Thyroid gland (tissue), 4 donors: ENCODE data around the gene YARS1. TPM values are rescaled to one million over a fixed set of nuclear protein-coding genes. Genes with fewer than 3 reads are reported as not detected.

Source experiments
- DNase-seq, 2 donors: peaks; one replicate each; pipeline ENCODE4 v3.0.0-alpha.2; 2019
- H3K27ac ChIP-seq, 3 donors: fragments of 200-600 bp; sonication (generic); 1 replicate in 2 of 3; 2 replicates in 1 of 3; pipeline ENCODE4 v1.5.1; 2016 to 2019; ENCODE audit warnings: mild to moderate bottlenecking in 1 of 3, moderate library complexity in 1 of 3
- H3K27me3 ChIP-seq: fragments of 200-600 bp; sonication (generic); one replicate; pipeline ENCODE4 v1.5.1; 2019
- H3K36me3 ChIP-seq, 2 donors: fragments of 200-600 bp; sonication (generic); one replicate each; pipeline ENCODE4 v1.5.1; 2016 to 2019
- H3K4me1 ChIP-seq, 2 donors: fragments of 200-600 bp; sonication (generic); one replicate each; pipeline ENCODE4 v1.5.1; 2017 to 2019
- H3K4me3 ChIP-seq, 3 donors: fragments of 200-600 bp; sonication (generic); replicated peaks in 1 of 3; 1 replicate in 2 of 3; 2 replicates in 1 of 3; pipeline ENCODE4 v1.5.1; 2016; ENCODE audit warnings: mild to moderate bottlenecking in 1 of 3
- H3K9me3 ChIP-seq: fragments of 200-600 bp; sonication (generic); one replicate; pipeline ENCODE4 v1.5.1; 2017
- CTCF ChIP-seq, 6 experiments: fragments of 200-600 bp in 3 of 6; fragments of 450-650 bp in 3 of 6; sonication (generic) in 3 of 6; IDR thresholded peaks; one replicate each; pipeline ENCODE4 v1.5.1; 2016 to 2019; ENCODE audit warnings: antibody characterized with exemption in 6 of 6, mild to moderate bottlenecking in 2 of 6, inconsistent platforms in 1 of 6, moderate library complexity in 1 of 6
- POLR2A ChIP-seq, 2 donors: fragments of 450-650 bp; IDR thresholded peaks; one replicate each; pipeline ENCODE4 v1.6.1; 2017; ENCODE audit warnings: antibody characterized with exemption in 2 of 2, mild to moderate bottlenecking in 2 of 2, moderate library complexity in 1 of 2
- WGBS, 2 donors: methylation state at CpG; one replicate each; pipeline ENCODE4 v1.1.5; 2017; 5-methylcytosine and 5-hydroxymethylcytosine counted together
- intact Hi-C: fragments of 100-400 bp; cut with DNase I; formaldehyde crosslinking; loops from one replicate; pipeline ENCODE4 v1.15.1; 2023
- total RNA-seq, 4 donors: library from RNA; depleted of rRNA; stranded (reverse); fragments of >200 nt; gene quantifications; one replicate each; pipeline ENCODE4 v1.2.3, GENCODE V29; 2016

The YARS1 gene
- total RNA-seq, 4 donors from 2014 or later: 42.8 to 76.0 (median 50.3) TPM

GRCh38 chr1:32758795-32759430 lies 58.2 kb downstream of the YARS1 start:
- H3K9me3 ChIP-seq: no peaks in the 10 kb centered on the region
- H3K27ac ChIP-seq: peak overlapping the region; percentile 93 to 98 (median 96)
- no peaks in the 10 kb centered on the region for H3K27me3 ChIP-seq
- no peak overlapping the region for H3K4me3 ChIP-seq
- intact Hi-C loops: no loop called here
- TF ChIP-seq POLR2A (IDR thresholded peaks at IDR 0.05): no peak
- TF ChIP-seq CTCF (IDR thresholded peaks at IDR 0.05): no peak
- H3K4me1 ChIP-seq: peaks cover 66 to 69% of the 10 kb centered on the region in 2 donors
- WGBS, 2 donors: 81 to 95% methylated on average over 1 of the region's 1 CpG
- no peak for DNase-seq
- no peaks in the 10 kb centered on the region for H3K36me3 ChIP-seq

- intact Hi-C loops: no loop called here
- DNase-seq: no peak
- TF ChIP-seq POLR2A (IDR thresholded peaks at IDR 0.05) (no peak), CTCF (IDR thresholded peaks at IDR 0.05) (no peak)
- 65 to 70% methylated on average over 5 to 7 of the region's 7 CpGs for WGBS, 2 donors
- H3K27ac ChIP-seq: peak overlapping the region; percentile 93 to 98 (median 96)
- H3K4me1 ChIP-seq: peaks cover 70 to 72% of the 10 kb centered on the region in 2 donors
- H3K27me3 ChIP-seq: no peaks in the 10 kb centered on the region
- H3K4me3 ChIP-seq: no peak overlapping the region
- no peaks in the 10 kb centered on the region for H3K36me3 ChIP-seq
- H3K9me3 ChIP-seq: no peaks in the 10 kb centered on the region
These were observed 58.9 kb downstream of the YARS1 start for GRCh38 chr1:32758177-32758794.

GRCh38 chr1:32757213-32757895 lies 59.8 kb downstream of the YARS1 start:
- peaks cover 73 to 77% of the 10 kb centered on the region in 2 donors for H3K4me1 ChIP-seq
- no peaks in the 10 kb centered on the region for H3K36me3 ChIP-seq
- TF ChIP-seq CTCF (IDR thresholded peaks at IDR 0.05) (no peak), POLR2A (IDR thresholded peaks at IDR 0.05) (no peak)
- no peaks in the 10 kb centered on the region for H3K9me3 ChIP-seq
- 81 to 83% methylated on average over 4 of the region's 4 CpGs for WGBS, 2 donors
- no peak overlapping the region for H3K4me3 ChIP-seq
- peak overlapping the region; percentile 52 to 98 (median 93) for H3K27ac ChIP-seq
- intact Hi-C loops: no loop called here
- H3K27me3 ChIP-seq: no peaks in the 10 kb centered on the region
- DNase-seq: no peak

- Histone ChIP-seq H3K27ac (peak overlapping the region; percentile 88 to 98 (median 93)), H3K36me3 (no peaks in the 10 kb centered on the region), H3K27me3 (no peaks in the 10 kb centered on the region), H3K4me1 (peaks cover 72 to 77% of the 10 kb centered on the region in 2 donors), H3K4me3 (no peak overlapping the region), H3K9me3 (no peaks in the 10 kb centered on the region)
- no peak for TF ChIP-seq POLR2A (IDR thresholded peaks at IDR 0.05)
- no peak for TF ChIP-seq CTCF (IDR thresholded peaks at IDR 0.05)
- 71 to 77% methylated on average over 3 of the region's 3 CpGs for WGBS, 2 donors
- intact Hi-C loops: no loop called here
- DNase-seq: no peak
These were observed 61.4 kb downstream of the YARS1 start for GRCh38 chr1:32755810-32756159.
